GM11168 (cell line): ENCODE results near the gene ATP5MC3.
"Not testable (repeated sequence)": the region's sequence is repeated elsewhere in the genome, so short reads cannot be mapped to it uniquely, and the experiment has no call there.

Source experiments
- in situ Hi-C: fragments of 300-500 bp; cut with MboI; formaldehyde crosslinking; loops from one replicate; pipeline ENCODE4 v1.12.0; 2022; ENCODE audit warnings: low sequenced_read_pairs; ENCODE audit not compliant: unreplicated experiment

Gene ATP5MC3

DNA sequence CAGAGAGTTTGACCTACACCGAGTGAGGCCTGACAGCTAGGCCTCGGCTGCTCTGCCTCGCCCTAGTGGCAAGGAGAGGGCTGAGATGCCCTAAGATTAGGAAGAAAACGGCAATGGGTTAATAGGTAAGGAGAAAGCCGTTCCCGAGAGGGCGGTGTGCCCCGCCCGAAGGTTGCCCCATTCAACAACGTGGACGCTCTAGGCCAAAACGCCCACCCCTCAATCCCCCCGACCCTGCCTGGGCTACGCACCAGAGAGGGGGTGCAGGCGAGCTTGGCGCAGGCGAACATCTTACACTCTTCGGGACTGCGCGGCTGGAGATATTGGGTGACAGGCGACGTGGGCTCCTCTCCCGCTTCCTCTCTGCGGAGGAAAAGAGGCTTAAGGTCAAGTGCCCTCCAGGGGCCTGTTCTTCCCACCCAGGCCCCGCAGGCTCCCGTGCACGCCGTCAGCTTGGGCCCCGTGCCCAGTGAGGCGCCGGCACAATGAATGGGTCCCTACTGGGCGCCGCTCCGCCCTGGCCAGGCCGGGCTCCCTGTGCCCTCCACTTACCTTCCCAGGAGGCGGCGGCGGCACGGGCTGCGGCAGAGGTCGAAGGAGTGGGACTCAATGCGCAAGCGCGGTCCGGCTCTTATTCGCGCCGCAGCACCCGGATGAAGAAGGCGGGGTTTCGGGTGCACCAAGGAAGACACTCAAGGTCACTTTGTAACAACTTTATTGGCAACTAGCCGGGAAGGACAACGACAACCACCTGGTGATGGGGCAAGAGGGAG, at the start of gene ATP5MC3:
TSS of gene ATP5MC3 (minus strand) at position 607 of the 773 bp plus-strand sequence. CDS start at position 290, 317 bp downstream.
- in situ Hi-C loops: loop anchor here (10.0 kb wide), 1 partner anchor 66 kb away; no protein-coding TSS in a partner anchor

DNA sequence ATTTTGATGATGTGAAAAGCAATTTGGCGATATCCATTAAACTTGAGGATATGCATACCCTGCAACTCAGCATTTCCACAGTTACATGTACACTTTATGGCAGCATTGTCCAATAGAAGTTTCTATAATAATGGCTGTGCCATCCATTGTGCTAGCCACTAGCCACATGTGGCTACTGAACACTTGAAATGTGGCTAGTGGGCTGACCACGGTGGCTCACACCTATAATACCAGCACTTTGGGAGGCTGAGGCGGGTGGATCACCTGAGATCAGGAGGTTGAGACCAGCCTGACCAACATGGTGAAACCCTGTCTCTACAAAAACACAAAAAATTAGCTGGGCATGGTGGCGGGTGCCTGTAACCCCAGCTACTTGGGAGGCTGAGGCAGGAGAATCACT, 47.1 kb upstream of the ATP5MC3 start:
- in situ Hi-C loops: not testable (repeated sequence)

- in situ Hi-C loops: no loop called here
Observed at GRCh38 chr2:175228179-175228578, 46.7 kb upstream of the ATP5MC3 start.

DNA sequence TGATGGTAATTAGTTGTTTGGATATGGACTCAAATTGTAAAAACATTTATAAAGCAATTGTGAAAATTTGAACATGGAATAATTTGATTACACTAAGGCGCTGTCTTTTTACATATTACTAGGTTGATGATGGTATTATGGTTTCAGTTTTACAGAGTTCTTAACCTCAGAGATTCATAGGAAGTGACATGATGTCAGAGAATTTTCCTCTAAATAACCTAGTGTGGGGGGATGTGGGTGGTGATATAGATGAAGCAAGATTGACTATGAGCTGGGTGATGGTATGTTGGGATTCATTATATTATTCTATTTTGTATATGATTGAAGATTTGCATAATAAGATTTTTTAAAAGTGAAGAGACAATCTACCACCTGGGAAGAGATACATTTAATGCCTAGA, 45.9 kb upstream of the ATP5MC3 start:
- in situ Hi-C loops: no loop called here

- in situ Hi-C loops: no loop called here
Observed at GRCh38 chr2:175220075-175220474, 38.6 kb upstream of the ATP5MC3 start.

DNA sequence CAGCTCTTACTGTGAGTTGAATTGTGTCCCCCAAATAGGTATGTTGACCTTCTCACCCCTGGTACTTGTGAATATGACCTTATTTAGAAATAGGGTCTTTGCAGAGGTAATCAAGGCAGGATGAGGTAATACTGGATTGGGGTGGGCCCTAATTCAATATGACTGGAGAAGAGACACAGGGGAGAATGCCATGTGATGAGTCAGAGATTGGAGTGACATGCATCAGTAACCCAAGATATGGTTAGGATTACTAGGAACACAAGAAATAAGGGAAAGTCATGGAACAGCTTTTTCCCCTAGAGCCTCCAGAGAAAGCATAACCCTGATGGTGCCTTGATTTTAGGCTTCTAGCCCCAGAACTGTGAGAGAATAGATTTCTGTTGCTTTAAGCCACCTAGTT, 37.0 kb upstream of the ATP5MC3 start:
- in situ Hi-C loops: no loop called here

DNA sequence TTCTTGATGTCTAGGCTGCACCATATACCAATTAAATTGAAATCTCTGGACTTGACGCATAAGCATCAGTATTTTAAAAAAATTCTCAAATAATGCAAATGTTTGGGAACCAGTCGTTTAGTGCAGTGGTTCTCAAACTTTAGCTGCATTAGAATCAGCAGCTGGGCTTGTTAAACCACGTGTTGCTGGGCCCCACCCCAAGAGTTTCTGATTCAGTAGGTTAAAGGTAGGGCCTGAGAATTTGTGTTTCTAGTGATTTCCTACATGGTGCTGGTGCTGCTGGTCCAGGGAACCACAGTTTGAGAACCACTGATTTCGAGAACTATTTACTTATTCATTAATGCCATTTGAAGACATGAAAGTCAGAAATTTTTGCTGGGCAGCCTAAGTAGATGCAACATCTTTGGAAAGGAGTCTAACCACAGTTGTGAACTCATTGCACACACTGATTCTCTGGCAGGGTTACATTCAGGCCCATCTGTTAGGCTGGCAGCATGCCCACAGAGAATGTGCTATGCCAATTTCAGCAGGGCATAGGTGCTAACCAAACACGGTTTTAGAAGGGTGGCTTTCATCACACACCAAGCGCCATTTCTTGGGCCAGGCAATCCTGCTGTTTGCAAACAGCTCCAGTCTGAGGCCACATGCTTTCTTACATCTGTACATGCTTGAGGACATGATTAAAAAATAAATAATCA, 26.4 kb upstream of the ATP5MC3 start:
- in situ Hi-C loops: no loop called here

- in situ Hi-C loops: no loop called here
Observed at GRCh38 chr2:175206866-175207265, 25.4 kb upstream of the ATP5MC3 start.

DNA sequence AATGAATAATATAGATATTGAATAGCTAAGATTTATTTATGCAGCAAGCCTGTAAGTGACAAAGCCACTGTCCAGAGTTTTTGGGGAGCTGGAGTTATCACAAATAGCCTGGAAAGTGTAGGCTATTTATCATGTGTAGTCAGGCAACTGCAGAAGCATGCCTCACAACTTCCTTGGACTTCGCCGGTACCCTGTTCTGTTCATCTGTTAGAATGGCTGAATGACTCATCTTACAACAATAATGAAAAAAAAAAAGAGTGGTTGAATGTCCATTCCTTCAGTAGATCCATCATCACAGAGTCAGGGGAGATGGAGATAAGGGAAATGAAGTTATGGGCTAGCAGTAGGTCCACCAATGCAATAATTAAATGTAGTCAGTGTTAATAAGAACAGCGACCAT, 24.0 kb upstream of the ATP5MC3 start:
- in situ Hi-C loops: no loop called here

GRCh38 chr2:175203621-175204496, 22.3 kb upstream of the ATP5MC3 start:
- in situ Hi-C loops: no loop called here

- in situ Hi-C loops: no loop called here
Observed at GRCh38 chr2:175195012-175195411, 13.5 kb upstream of the ATP5MC3 start.

DNA sequence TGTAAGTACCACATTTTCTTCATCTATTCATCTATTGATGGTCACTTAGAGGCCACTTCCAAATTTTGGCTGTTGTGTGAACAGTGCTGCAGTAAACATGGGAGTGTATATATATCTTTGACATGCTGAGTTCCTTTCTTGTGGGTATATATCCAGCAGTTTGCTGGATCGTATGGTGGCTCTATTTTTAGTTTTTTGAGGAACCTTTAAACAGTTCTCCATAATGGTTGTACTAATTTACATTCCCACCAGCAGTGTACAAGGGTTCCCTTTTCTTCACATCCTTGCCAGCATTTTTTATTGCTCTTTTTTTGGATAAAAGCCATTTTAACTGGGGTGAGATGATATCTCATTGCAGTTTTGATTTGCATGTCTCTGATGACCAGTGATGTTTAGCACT, 7.3 kb upstream of the ATP5MC3 start:
- in situ Hi-C loops: loop anchor here (10.0 kb wide), 1 partner anchor 74 kb away; no protein-coding TSS in a partner anchor

DNA sequence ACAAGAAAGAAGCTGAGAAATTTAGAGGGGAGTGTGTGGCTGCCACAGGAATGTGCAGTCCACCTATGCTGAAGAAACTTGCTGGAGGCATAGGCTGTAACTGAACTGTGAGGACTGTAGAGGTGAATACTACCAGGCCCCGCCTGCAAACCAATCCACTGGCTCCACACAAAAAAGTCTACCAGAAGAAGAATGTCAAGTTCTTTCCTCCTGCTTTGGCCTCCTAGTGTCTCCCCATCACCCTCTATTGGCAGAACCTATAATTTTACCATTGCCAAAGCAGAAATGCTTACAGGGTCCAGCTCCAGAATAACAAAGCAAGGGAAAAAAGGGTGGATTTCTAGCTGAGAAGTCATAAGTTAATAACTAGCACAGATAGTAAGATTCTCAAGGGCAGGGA, 5.9 kb upstream of the ATP5MC3 start:
- in situ Hi-C loops: loop anchor here (10.0 kb wide), 1 partner anchor 73 kb away; no protein-coding TSS in a partner anchor

DNA sequence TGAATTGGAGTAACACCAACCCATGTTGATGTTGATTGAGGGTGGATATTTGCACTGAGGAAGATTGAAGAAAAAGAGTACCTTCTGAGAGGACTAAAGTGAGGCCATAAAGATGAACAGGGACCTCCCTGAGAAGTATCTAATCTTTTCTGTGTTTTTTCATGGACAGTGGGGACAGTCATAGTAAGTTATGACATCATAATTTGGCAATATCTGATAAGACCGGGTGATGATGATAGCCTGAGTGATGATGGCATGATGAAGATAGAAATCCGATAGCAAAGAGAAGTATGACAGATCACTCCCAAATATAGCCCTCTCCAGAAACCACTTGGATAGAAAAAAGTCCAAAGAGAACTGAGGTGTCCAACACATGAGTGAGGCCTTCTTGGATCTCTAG, 2.2 kb upstream of the ATP5MC3 start:
- in situ Hi-C loops: loop anchor here (10.0 kb wide), 1 partner anchor 69 kb away; no protein-coding TSS in a partner anchor

- in situ Hi-C loops: loop anchor here (10.0 kb wide), 1 partner anchor 67 kb away; no protein-coding TSS in a partner anchor
Observed at GRCh38 chr2:175181877-175182308, 383 bp upstream of the ATP5MC3 start.

GRCh38 chr2:175180701-175181103, 808 bp downstream of the ATP5MC3 start:
- in situ Hi-C loops: loop anchor here (10.0 kb wide), 1 partner anchor 66 kb away; no protein-coding TSS in a partner anchor

DNA sequence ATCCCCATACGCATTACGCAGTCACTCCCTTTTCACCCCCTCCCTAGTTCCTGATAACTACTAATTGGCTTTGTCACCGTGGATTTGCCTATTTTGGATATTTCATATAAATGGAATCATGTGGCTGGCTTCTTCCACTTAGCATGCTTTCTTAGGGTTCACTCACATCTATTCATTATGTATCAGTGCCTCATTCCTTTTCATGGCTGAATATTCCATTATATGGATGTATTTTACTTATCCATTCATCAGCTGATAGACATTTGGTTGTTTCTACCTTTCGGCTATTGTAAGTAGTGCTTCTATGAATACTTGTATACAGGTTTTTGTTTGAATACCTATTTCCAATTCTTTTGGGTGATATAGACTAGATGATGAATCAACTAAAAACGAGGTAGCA, 4.9 kb downstream of the ATP5MC3 start:
- in situ Hi-C loops: no loop called here

GRCh38 chr2:175175896-175176295, 5.6 kb downstream of the ATP5MC3 start:
- in situ Hi-C loops: no loop called here

DNA sequence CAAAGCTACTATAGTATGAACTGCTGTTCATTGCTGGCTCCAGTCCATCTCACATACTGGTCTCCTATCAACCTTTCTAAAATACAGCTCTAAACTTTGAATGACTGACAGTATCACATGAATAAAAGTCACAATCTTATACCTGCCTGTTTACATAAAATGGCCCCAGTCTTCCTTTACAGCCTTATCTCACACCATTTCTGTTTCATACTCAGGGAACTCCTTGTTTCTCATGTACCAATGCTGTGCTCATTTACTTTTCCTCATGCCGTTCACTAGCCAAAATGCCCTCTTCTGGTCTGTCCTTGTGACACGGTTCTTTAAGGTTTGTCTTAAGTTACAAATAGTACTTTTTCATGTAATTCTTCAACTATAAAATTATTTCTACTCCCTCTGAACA, 6.2 kb downstream of the ATP5MC3 start:
- in situ Hi-C loops: no loop called here

- in situ Hi-C loops: no loop called here
Observed at GRCh38 chr2:175170659-175171304, 10.7 kb downstream of the ATP5MC3 start.
